Esophagus (tissue), 2 donors: ENCODE measurements around the gene PDGFRB. TPM values are rescaled to one million over a fixed set of nuclear protein-coding genes. Genes with fewer than 3 reads are reported as not detected.

Experiments used
- H3K27ac ChIP-seq, 2 donors: one replicate each; pipeline ENCODE4 v1.5.1; 2013; ENCODE audit warnings: low read depth in 2 of 2, mild to moderate bottlenecking in 2 of 2, inconsistent platforms in 1 of 2, low read length in 1 of 2, moderate library complexity in 1 of 2
- H3K27me3 ChIP-seq, 2 donors: one replicate each; pipeline ENCODE4 v1.6.1; 2013; ENCODE audit warnings: low read length in 2 of 2, control low read depth in 1 of 2, mild to moderate bottlenecking in 1 of 2; ENCODE audit not compliant: insufficient read depth in 2 of 2, control insufficient read depth in 1 of 2
- H3K36me3 ChIP-seq, 2 donors: one replicate each; pipeline ENCODE4 v1.6.1; 2013; ENCODE audit warnings: low read length in 1 of 2; ENCODE audit not compliant: control insufficient read depth in 2 of 2, insufficient read depth in 2 of 2
- H3K4me1 ChIP-seq, 2 donors: one replicate each; pipeline ENCODE4 v1.6.1; 2013; ENCODE audit warnings: low read length in 1 of 2; ENCODE audit not compliant: control insufficient read depth in 2 of 2, insufficient read depth in 2 of 2
- H3K4me3 ChIP-seq, 2 donors: one replicate each; pipeline ENCODE4 v1.5.1; 2013; ENCODE audit warnings: low read length in 2 of 2, mild to moderate bottlenecking in 2 of 2, low read depth in 1 of 2, moderate library complexity in 1 of 2
- H3K9me3 ChIP-seq, 2 donors: one replicate each; pipeline ENCODE4 v1.6.1; 2013; ENCODE audit warnings: mild to moderate bottlenecking in 2 of 2, low read depth in 1 of 2, low read length in 1 of 2, moderate library complexity in 1 of 2; ENCODE audit not compliant: control insufficient read depth in 2 of 2, insufficient read depth in 1 of 2
- WGBS, 2 donors: extraction: QIAGEN DNeasy Blood & Tissue Kit; methylation state at CpG; one replicate each; pipeline ENCODE4 v1.1.7; 2013; 5-methylcytosine and 5-hydroxymethylcytosine counted together
- polyA plus RNA-seq, 2 donors: library from polyadenylated mRNA; stranded (reverse); fragments of 200-250 nt; gene quantifications; one replicate each; pipeline ENCODE4 v1.2.3, GENCODE V29; 2013
- donor health status: healthy with polysubstance abuse.
- donor health status: Bipolar disorder and iron deficiency.

PDGFRB gene
- polyA plus RNA-seq, 2 donors = 7.9 to 9.6 TPM

- Histone ChIP-seq H3K27ac (peak overlapping the region; percentile 57 to 62), H3K36me3 (no peaks in the 10 kb centered on the region), H3K4me3 (no peak overlapping the region), H3K9me3 (no peaks in the 10 kb centered on the region), H3K27me3 (no peaks in the 10 kb centered on the region), H3K4me1 (no peaks in the 10 kb centered on the region)
- 59% methylated on average over 12 of the region's 12 CpGs for WGBS, 2 donors
Measured at GRCh38 chr5:150158170-150158949, 2.7 kb upstream of the PDGFRB start.

- Histone ChIP-seq H3K27me3 (no peaks in the 10 kb centered on the region), H3K36me3 (no peaks in the 10 kb centered on the region), H3K27ac (peak overlapping the region; percentile 52 to 57), H3K9me3 (peaks cover 0 to 1% of the 10 kb centered on the region in 2 donors), H3K4me3 (no peak overlapping the region), H3K4me1 (no peaks in the 10 kb centered on the region)
- WGBS, 2 donors = 65 to 74% methylated on average over 3 of the region's 3 CpGs
Measured at GRCh38 chr5:150157168-150157567, 1.5 kb upstream of the PDGFRB start.

GRCh38 chr5:150156540-150156939, 895 bp upstream of the PDGFRB start:
- Histone ChIP-seq H3K4me3 (no peak overlapping the region), H3K27me3 (no peaks in the 10 kb centered on the region), H3K36me3 (no peaks in the 10 kb centered on the region), H3K27ac (peak overlapping the region; percentile 62 to 68), H3K4me1 (no peaks in the 10 kb centered on the region), H3K9me3 (peaks cover 0 to 1% of the 10 kb centered on the region in 2 donors)
- WGBS, 2 donors = 75 to 78% methylated on average over 4 of the region's 4 CpGs

GRCh38 chr5:150156027-150156368, 353 bp upstream of the PDGFRB start:
- Histone ChIP-seq H3K4me3 (peak overlapping the region in 1 of 2 donors; percentile 40), H3K36me3 (no peaks in the 10 kb centered on the region), H3K4me1 (no peaks in the 10 kb centered on the region), H3K27ac (peak overlapping the region; percentile 62 to 68), H3K27me3 (no peaks in the 10 kb centered on the region), H3K9me3 (peaks cover 0 to 1% of the 10 kb centered on the region in 2 donors)
- 2 to 6% methylated on average over 9 of the region's 9 CpGs for WGBS, 2 donors

GRCh38 chr5:150154618-150155128, 972 bp downstream of the PDGFRB start:
- no peaks in the 10 kb centered on the region for H3K27me3 ChIP-seq
- H3K4me1 ChIP-seq = no peaks in the 10 kb centered on the region
- WGBS, 2 donors = 57 to 64% methylated on average over 7 of the region's 7 CpGs
- H3K36me3 ChIP-seq = no peaks in the 10 kb centered on the region
- peak overlapping the region; percentile 40 to 45 for H3K4me3 ChIP-seq
- peaks cover 0 to 1% of the 10 kb centered on the region in 2 donors for H3K9me3 ChIP-seq
- peak overlapping the region; percentile 78 for H3K27ac ChIP-seq

- H3K36me3 ChIP-seq = no peaks in the 10 kb centered on the region
- 61 to 66% methylated on average over 9 of the region's 9 CpGs for WGBS, 2 donors
- H3K9me3 ChIP-seq = peaks cover 0 to 1% of the 10 kb centered on the region in 2 donors
- H3K4me1 ChIP-seq = no peaks in the 10 kb centered on the region
- H3K27me3 ChIP-seq = no peaks in the 10 kb centered on the region
- H3K27ac ChIP-seq = peak overlapping the region; percentile 58 to 78
- H3K4me3 ChIP-seq = peak overlapping the region; percentile 40 to 45
Measured at GRCh38 chr5:150153957-150154617, 1.6 kb downstream of the PDGFRB start.

GRCh38 chr5:150153483-150153882, 2.2 kb downstream of the PDGFRB start:
- no peaks in the 10 kb centered on the region for H3K27me3 ChIP-seq
- WGBS, 2 donors = 67 to 75% methylated on average over 2 of the region's 2 CpGs

GRCh38 chr5:150152636-150153462, 2.8 kb downstream of the PDGFRB start:
- H3K27me3 ChIP-seq = no peaks in the 10 kb centered on the region
- H3K27ac ChIP-seq = peak overlapping the region; percentile 24 to 52
- H3K9me3 ChIP-seq = peaks cover 0 to 1% of the 10 kb centered on the region in 2 donors
- no peaks in the 10 kb centered on the region for H3K4me1 ChIP-seq
- H3K4me3 ChIP-seq = peak overlapping the region in 1 of 2 donors; percentile 12
- WGBS, 2 donors = 58 to 63% methylated on average over 12 of the region's 12 CpGs
- H3K36me3 ChIP-seq = no peaks in the 10 kb centered on the region

More at GRCh38 chr5:150153483-150153882, 2.2 kb downstream of the PDGFRB start:
- Histone ChIP-seq H3K36me3 (no peaks in the 10 kb centered on the region), H3K4me3 (no peak overlapping the region), H3K27ac (peak overlapping the region; percentile 24 to 58), H3K9me3 (peaks cover 0 to 1% of the 10 kb centered on the region in 2 donors), H3K4me1 (no peaks in the 10 kb centered on the region)

- no peaks in the 10 kb centered on the region for H3K36me3 ChIP-seq
- H3K9me3 ChIP-seq = peaks cover 0 to 1% of the 10 kb centered on the region in 2 donors
- H3K27ac ChIP-seq = no peak overlapping the region
- H3K4me3 ChIP-seq = no peak overlapping the region
- H3K27me3 ChIP-seq = no peaks in the 10 kb centered on the region
- H3K4me1 ChIP-seq = no peaks in the 10 kb centered on the region
Measured at GRCh38 chr5:150149618-150150017, 6.0 kb downstream of the PDGFRB start.
